ENCODE results near the gene GPD1L.
A peak's percentile ranks its signal among the peaks of the same experiment; 100 is the strongest.

The GPD1L gene

DNA sequence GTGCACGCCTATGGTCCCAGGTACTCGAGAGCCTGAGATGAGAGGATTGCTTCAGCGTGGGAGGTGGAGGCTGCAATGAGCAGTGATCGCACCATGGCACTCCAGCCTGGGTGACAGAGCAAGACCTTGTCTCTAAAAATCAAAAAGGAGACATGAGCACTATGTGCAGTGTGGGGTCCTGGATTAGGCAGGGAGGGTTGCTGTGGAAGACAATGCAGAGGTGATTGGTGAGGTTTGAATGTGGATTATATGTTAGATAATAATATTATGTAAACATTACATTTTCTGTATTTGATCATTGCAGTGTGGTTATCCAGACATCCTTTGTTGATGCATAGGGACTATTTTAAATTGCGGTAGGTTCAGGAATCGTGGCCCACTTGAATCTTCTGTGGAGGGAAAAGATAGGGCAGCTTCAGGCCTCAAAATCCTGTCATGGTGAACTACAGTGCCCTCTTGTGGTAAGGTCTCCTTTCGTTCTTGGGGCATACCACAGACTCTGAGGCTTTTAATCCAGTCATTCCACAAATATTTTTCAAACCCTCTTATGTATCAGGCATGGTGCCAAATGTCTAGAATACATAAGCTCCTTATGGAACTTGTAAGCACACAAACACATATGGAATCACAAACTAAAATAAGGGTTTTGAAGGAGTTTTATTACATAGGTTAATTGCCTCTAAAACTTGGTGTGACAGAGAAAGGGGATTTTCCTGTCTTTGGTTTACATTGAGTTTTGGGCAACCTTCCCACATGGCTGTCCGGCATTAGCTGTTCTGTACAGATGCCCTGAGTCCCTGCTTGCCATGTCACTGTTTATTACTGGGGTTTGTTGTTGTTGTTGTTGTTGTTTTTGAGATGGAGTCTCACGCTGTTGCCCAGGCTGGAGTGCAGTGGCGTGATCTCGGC is 37.7 kb downstream of the GPD1L start:
- peak; percentile 75 for TF ChIP-seq CTCF (IDR thresholded peaks at IDR 0.05; ENCODE audit: control insufficient read depth, insufficient read depth, low read depth, low read length, missing control alignments)
- no peak overlapping the region for H3K4me3 ChIP-seq (ENCODE audit: control insufficient read depth, low read depth, low read length)
- peak; percentile 68 for DNase-seq (ENCODE audit: low read depth)

DNA sequence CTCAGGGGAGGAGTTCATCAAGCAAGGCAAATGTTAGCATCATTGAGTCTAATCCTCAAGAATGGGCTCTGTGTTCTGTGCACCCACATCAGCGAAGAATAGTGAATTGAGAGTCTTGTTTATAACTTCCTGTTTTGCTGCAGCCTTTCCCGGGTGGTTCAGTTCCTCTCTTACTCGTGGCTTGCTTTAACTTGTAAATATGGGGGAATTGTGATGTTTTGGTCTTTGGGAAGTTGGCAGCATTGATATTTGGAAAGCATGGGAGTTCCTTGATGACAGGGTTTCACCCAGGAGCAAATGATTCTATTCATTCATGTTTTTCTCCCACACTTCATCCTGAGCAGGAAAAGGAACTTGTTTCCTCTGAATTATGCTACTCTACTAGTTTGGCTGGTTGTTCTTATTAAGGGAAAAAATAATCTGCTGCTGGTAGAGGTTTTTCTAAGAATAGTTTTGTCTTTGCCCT is 40.4 kb downstream of the GPD1L start:
- DNase-seq (ENCODE audit: low read depth) = no peak
- no peak overlapping the region for H3K4me3 ChIP-seq (ENCODE audit: control insufficient read depth, low read depth, low read length)
- TF ChIP-seq CTCF (IDR thresholded peaks at IDR 0.05; ENCODE audit: control insufficient read depth, insufficient read depth, low read depth, low read length, missing control alignments) = no peak

DNA sequence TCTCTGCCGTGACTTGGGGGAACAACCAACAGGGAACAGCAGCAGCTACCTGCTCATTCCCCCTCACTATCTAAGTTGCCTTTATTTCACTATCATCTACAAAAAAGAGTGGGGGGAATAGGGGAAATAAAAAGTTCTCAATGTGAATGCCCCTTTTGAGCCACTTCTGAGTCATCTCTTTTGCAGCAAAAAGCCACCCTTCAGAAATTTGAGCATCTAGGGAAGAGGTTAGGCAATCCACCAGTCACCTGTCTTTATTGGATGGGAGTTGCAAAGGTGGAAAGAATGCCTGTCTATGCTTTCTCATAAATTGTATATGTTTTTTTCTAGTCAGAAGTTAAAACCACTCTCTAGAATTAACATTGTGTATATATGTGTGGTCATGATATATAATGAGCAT is 41.1 kb downstream of the GPD1L start:
- no peak for DNase-seq (ENCODE audit: low read depth)
- TF ChIP-seq CTCF (IDR thresholded peaks at IDR 0.05; ENCODE audit: control insufficient read depth, insufficient read depth, low read depth, low read length, missing control alignments) = no peak
- no peak overlapping the region for H3K4me3 ChIP-seq (ENCODE audit: control insufficient read depth, low read depth, low read length)

DNA sequence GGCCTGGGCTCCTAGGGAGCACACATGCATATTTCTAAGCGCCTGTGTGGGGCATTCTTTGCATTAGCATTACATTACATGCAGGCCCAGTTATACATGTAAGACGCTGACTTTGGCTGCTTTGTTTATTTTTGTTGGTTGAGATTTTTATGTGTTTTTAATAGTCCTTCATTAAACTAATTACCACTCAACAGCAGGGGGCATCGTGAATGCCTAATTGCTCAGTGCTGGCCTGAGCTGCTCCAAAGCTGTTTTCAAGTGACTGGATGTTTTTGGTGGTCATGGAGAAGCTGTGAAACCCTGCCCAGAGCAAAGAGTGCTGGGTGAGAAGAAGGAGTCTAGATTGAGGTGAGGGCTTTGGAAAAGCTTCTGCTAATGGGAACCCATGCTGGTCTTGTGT is 41.5 kb downstream of the GPD1L start:
- no peak for TF ChIP-seq CTCF (IDR thresholded peaks at IDR 0.05; ENCODE audit: control insufficient read depth, insufficient read depth, low read depth, low read length, missing control alignments)
- DNase-seq (ENCODE audit: low read depth) = no peak
- no peak overlapping the region for H3K4me3 ChIP-seq (ENCODE audit: control insufficient read depth, low read depth, low read length)

DNA sequence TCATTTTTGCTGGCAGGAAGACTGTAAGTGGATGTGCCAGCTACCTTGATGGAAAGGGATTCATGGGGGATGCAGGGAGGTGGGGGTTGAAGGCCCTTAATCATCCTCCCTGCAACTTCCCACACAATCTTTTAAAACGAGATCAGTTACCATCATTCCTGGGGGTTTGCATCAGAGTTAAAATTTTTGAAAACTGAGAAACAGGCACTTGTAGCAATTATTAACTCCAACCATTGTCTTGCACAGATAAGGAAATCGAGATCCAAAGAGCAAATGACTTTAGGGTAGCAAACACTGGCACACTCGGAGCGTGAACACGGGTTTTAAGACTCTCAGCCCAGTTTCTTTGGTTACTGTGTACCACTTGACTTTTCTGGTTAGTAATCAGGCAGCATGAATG is 41.9 kb downstream of the GPD1L start:
- no peak for DNase-seq (ENCODE audit: low read depth)
- TF ChIP-seq CTCF (IDR thresholded peaks at IDR 0.05; ENCODE audit: control insufficient read depth, insufficient read depth, low read depth, low read length, missing control alignments) = no peak
- H3K4me3 ChIP-seq (ENCODE audit: control insufficient read depth, low read depth, low read length) = no peak overlapping the region

DNA sequence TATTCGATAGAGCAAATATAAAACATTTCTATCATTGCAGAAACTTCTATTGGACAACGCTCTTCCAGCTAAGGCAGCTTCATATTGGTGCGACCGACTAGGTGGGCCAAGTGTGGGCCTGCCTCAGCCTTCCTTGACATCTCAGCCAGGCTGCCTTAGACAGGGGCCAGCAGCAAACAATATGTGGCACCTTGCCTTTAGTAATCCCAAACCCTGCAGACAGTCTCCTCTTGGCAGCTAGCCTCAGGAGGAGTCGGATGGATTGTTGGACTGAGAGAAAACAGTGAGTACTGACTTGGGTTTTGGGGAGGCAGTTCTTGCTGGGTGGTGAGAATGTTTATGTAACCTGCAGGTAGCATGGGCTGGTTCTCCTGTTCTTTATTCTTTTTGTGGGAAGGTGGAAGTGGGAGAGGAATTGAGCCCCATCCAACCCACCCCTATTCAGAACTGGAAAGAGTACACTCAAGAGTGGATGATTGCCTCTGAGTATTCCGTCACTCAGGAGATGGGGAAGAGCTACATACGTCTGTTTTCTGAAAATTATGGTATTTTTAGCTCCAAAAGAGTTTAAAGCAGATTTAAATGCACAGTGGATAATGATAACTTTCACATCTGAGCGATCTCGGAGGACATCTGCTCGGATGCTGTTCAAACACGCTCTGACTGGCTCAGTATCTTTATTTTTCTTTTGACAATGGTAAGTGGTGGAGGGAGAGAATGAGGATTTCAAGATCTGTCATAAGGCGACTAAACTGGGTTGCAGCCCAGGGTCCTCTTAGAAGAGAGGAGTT is 47.2 kb downstream of the GPD1L start:
- TF ChIP-seq CTCF (IDR thresholded peaks at IDR 0.05; ENCODE audit: control insufficient read depth, insufficient read depth, low read depth, low read length, missing control alignments) = no peak
- H3K4me3 ChIP-seq (ENCODE audit: control insufficient read depth, low read depth, low read length) = no peak overlapping the region
- no peak for DNase-seq (ENCODE audit: low read depth)

Data from AG09309 (cell line).